HT-29 (cell line): ENCODE data around the gene GSE1. TPM values are rescaled to one million over a fixed set of nuclear protein-coding genes. Genes with fewer than 3 reads are reported as not detected.

Source experiments
- DNase-seq: peaks from one replicate; pipeline ENCODE4 v3.0.0-alpha.2; 2015; ENCODE audit warnings: low spot score
- total RNA-seq: library from RNA; depleted of rRNA; stranded (reverse); fragments of >200 nt; shearing (Covaris generic); gene quantifications from 2 replicates; pipeline ENCODE4 v1.2.3, GENCODE V29; 2014

Gene GSE1
- total RNA-seq, 1 experiment from 2014 or later: 81.1 TPM

- peak; percentile 65 for DNase-seq
These were observed 3.6 kb downstream of the GSE1 start for GRCh38 chr16:85616607-85617321.

GRCh38 chr16:85617948-85618347, 4.8 kb downstream of the GSE1 start:
- peak; percentile 49 for DNase-seq

DNA sequence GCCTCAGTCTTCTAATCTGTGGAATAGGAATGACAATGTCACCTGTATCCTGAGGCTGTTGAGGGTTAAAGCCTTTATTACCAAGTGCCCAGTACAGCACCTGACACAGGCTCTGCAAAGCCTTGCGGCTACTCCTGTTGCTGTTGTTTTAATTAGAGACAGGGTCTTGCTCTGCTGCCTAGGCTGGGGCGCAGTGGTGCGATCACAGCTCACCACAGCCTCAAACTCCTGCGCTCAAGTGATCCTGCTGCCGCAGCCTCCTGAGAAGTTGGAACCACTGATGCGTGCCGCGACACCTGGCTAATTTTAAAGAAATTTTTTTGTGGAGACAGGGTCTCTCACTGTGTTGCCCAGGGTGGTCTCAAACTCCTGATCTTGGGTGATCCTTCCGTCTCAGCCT, 5.4 kb downstream of the GSE1 start:
- no peak for DNase-seq

GRCh38 chr16:85619101-85619891, 6.2 kb downstream of the GSE1 start:
- DNase-seq: no peak

DNA sequence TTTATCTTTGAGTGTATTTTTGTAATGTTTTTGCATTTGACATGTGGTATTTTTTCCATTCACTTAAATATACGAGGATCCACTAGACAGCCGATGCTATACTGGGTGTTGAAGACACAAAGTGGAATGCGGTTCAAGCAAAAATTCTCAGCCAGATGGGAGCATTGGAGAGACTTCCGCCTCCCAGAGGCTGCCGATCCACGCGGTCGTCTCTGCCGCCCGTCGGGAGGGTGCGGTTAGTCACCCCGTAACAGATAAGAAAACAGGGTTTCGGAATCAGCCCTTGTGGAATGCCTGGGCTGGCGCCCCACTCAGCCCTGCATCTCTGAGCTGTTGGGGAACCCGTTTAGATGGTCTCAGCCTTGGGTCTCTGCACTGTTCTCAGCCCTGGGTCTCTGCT, 7.3 kb downstream of the GSE1 start:
- DNase-seq: no peak

DNA sequence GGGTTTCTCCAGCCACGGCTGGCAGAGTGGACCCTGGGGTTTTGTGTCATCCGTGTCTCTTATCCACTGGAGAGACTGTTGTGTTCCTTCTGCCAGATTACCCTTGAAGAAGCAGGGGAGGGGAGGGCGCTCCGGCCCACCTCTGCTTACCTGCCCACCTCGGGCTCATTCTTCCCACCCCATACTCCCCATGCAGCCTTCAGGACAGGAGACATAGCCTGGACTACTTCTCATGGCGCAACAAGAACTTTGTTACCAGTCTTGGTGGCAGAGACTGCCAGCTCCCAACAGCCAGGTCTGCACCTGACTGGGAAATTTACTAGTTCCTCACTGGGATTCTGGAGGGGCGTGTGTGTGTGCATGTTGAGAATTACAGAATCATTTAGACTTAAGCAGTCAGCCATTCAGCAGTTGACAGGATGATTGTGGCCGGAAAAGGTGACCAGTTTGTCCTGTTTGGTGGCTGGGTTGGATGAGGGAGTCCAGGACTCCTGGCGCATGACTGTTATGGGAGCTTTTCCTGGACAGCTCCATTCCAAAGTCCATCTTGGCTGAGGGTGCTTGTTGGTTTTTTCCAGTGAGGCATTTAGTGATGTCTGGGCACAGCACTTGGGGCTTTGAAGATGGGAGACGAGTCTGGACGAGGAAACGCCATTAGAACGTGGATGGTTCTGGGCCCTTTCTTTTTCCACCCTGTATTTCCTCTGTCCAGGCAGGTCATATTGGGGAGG, 8.7 kb downstream of the GSE1 start:
- DNase-seq: peak; percentile 97

DNA sequence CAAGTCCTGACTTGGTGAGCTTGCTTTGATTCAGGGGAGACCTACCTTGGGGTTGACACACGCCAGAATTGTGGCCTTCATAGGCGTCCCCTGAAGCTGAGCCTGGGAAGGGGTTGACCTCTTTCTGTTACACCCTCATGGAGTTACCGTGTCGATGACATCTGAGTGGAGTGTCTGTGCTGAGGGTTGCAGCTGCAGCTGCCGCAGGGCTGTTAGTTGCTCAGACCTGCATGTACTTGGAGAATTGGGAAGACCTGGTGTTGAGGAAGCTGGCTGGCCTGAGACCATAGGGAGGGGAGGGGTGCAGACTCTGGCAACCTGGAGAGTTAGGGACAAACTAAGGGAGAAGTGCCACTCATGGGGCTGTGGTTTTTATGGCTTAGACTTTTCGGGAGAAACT, 9.6 kb downstream of the GSE1 start:
- DNase-seq: no peak

- no peak for DNase-seq
These were observed 10.1 kb downstream of the GSE1 start for GRCh38 chr16:85623250-85623649.

- DNase-seq: no peak
These were observed 11.0 kb downstream of the GSE1 start for GRCh38 chr16:85623997-85624601.

DNA sequence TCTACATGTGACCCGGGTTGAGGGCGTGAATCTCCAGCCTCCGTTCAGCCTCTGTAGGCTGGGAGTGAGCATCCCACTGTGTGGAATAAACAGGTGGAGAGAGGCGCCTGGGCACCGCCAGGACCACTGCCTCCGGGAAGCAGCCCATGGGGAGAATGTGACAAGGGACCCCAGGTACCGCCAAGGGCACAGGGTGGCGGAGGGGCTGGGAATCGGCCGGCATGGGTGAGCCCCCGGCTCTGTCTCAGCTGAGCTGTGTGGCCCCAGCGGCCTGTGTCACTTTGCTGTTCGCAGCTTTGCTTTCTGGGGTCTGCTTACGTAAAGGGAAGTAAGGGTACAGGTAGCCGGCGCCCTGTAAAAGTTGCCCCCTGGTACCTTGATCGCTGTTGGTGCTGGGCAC, 11.5 kb downstream of the GSE1 start:
- DNase-seq: no peak

- DNase-seq: no peak
These were observed 11.9 kb downstream of the GSE1 start for GRCh38 chr16:85625053-85625452.

- no peak for DNase-seq
These were observed 12.5 kb downstream of the GSE1 start for GRCh38 chr16:85625485-85626117.

DNA sequence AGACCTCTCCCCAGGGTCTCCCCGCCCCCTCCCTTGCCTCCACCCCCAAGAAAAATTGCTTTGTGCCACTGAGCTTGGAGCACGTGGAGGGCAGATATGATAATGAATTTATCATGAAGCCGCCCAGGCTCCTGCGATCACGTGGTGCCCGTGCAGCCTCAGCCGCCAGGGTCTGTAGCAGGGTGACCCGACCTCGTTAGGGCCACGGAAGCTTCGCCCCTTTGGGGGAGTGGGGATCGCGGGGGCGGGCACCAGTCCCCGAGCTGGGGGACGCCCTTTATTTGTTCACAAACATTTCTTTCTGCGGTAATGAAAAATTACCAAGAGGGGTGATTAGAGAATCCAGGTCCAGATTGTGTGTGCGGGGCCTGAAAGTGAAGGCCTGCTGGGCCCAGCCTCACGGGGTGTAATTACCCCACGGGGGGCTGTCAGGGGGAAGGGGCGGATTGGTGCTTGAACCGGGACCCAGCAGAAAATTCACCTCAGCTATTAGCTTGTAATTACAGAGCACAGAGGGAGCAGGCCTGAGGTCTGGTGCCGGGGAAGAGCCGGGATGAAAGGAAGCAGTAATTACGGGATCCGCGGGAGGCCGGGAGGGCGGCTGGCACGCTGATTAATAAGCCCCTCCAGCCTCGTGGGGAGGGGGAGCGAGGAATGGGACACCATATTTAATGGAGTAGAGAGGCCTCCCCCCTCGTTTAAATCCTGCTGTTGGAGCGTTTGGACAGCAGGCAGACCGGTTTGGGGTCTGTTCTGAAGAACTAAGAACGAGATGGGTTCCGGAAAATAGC, 13.3 kb downstream of the GSE1 start:
- no peak for DNase-seq

DNA sequence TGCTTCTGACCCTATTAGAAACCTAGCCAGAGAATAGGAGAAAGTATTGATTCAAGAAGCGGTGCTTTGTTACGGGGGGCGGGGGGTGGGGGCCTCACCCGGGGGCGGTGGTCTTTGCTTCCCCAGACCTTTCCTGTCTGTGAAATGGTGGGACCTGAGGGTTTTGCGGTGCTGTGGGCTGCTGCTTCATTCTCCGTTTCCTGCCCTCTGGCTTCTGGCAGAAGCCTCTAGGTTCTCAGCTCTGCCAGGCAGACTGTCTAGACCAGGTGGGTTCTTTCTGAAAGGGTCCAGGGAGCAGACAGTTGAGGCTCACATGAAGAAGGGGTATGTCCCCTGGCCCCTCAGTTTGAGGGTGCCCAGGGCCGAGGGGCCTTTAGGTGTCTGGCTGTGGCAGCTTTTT, 14.0 kb downstream of the GSE1 start:
- DNase-seq: no peak

DNA sequence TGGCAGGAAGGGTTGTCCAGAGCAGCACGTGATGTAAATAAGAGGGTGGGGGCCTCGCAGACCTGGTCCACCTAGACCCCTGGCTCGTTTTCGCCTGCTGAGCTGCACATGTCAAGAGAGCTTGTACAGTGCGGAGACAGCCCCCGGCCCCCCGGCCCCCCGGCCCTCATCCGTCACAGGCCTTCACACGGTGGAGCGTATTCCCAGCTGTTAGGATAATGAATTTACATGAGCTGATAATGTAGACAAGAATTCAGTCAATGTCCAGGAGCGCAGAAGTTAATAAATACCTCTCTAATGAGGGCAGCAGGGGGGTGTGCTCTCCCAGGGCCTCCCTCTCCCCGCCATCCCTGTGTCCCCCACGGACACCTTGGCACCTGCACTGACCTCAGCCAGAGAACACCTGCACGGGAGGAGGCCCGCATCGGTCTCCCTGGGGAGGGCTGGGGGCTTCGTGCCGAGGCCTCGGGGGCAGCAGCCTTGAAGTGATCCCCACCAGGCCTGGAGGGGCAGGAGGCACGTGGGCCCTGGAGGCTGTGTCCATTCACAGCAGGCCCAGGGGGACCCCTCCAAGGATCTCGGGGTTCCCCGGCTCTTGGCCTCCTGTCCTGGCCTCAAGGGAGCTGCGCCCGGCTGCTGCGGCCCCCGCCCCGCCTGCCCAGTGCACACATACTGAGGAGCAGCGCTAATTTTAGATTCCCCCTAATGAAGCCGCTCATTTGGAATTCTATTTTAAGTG, 14.6 kb downstream of the GSE1 start:
- no peak for DNase-seq

DNA sequence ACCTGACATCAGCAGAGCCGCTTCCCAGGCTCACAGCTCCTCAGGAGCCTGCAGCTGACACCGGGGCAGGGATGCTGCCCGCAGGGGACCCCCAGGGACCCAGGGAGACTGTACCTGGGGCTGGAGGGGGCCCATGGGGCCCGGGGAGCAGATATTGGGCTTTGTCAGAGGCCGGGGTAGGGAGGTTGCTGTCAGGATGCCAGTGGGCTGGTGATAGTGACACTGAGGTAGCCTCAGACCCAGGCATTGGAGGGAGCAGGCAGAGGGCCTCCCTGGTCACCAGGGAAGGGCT, 15.1 kb downstream of the GSE1 start:
- no peak for DNase-seq

DNA sequence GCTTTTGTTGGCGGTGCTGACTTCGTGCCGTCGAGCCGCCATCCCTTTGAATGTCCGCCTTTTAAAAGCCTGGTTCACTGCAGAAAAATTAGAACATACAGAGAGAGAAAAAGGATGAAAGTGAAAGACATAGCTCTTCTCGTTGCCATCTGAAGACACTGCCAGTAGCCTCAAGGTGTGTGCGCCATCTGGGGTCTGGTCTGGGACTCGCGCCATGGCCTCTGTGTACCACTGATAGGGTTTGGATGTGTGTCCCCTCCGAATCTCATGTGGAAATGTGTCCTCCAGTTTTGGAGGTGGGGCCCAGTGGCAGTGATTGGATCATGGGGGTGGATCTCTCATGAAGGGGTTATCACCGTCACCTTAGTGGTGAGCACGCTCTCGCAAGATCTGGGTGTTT, 15.5 kb downstream of the GSE1 start:
- no peak for DNase-seq

- no peak for DNase-seq
These were observed 16.2 kb downstream of the GSE1 start for GRCh38 chr16:85629326-85629725.

GRCh38 chr16:85629853-85630252, 16.7 kb downstream of the GSE1 start:
- DNase-seq: no peak

GRCh38 chr16:85631230-85631629, 18.1 kb downstream of the GSE1 start:
- DNase-seq: no peak
